Endothelial cell of umbilical vein (primary cell): ENCODE measurements around the gene HBEGF. TPM values are rescaled to one million over a fixed set of nuclear protein-coding genes. Genes with fewer than 3 reads are reported as not detected.

Experiments
- BruUV-seq: library from RNA; stranded (reverse); fragments of 400-500 nt; replicated peaks from 2 replicates; lab custom pipeline; 2021; lab: Mats Ljungman, UMichigan
- CTCF ChIA-PET: fragments of 300-600, 350-600 bp; sonication (Branson Sonifier 250); formaldehyde crosslinking; loops from one replicate; lab custom pipeline; 2021; ENCODE audit warnings: antibody characterized with exemption, inconsistent platforms; lab: Charles Lee
- POLR2A ChIA-PET: fragments of 300-600, 350-600 bp; sonication (Branson Sonifier 250); formaldehyde crosslinking; loops from one replicate; lab custom pipeline; 2021; ENCODE audit warnings: antibody characterized with exemption, inconsistent platforms; lab: Charles Lee
- DNase-seq: peaks from one replicate; pipeline ENCODE4 v3.0.0-alpha.2; 2011; ENCODE audit warnings: low read depth, low spot score
- FAIRE-seq: peaks from 2 replicates; lab custom pipeline; 2011; peaks lifted over from hg19 to GRCh38; lab: Jason Lieb, UNC
- H2AFZ ChIP-seq: 2 replicates; pipeline ENCODE4 v1.6.0; 2012; ENCODE audit warnings: low read depth, low read length, control low read depth, inconsistent platforms
- H3K27ac ChIP-seq: 2 replicates; pipeline ENCODE4 v1.5.1; 2011; ENCODE audit warnings: low read depth, mild to moderate bottlenecking, control low read depth, low read length, moderate library complexity; ENCODE audit not compliant: insufficient read depth
- H3K27me3 ChIP-seq, 2 experiments: 2 replicates each; pipeline versions ENCODE4 v1.6.0 to v1.6.1; 2011; ENCODE audit warnings: low read length in 2 of 2, mixed read lengths in 1 of 2; ENCODE audit not compliant: control insufficient read depth in 2 of 2, insufficient read depth in 2 of 2
- H3K36me3 ChIP-seq, 2 experiments: 2 replicates in 1 of 2; 3 replicates in 1 of 2; pipeline ENCODE4 v1.5.1; 2011; ENCODE audit warnings: low read length in 2 of 2, mild to moderate bottlenecking in 1 of 2, moderate library complexity in 1 of 2; ENCODE audit not compliant: control insufficient read depth in 2 of 2, insufficient read depth in 2 of 2; ENCODE audit errors: extremely low read depth in 1 of 2
- H3K4me1 ChIP-seq: 3 replicates; pipeline ENCODE4 v1.5.1; 2011; ENCODE audit warnings: mild to moderate bottlenecking, low read length; ENCODE audit not compliant: control insufficient read depth, insufficient read depth; ENCODE audit errors: extremely low read depth
- H3K4me2 ChIP-seq: 2 replicates; pipeline ENCODE4 v1.6.1; 2011; ENCODE audit warnings: low read length, control low read depth, mixed read lengths; ENCODE audit not compliant: insufficient read depth
- H3K4me3 ChIP-seq, 3 experiments: fragments of 200-600 bp in 1 of 3; sonication (generic), shearing (Covaris generic) in 1 of 3; replicated peaks in 1 of 3; 2 replicates each; pipeline ENCODE4 v1.5.1; 2011 to 2016; ENCODE audit warnings: control low read depth in 3 of 3, low read length in 3 of 3, mild to moderate bottlenecking in 2 of 3, inconsistent platforms in 1 of 3, low read depth in 1 of 3, moderate library complexity in 1 of 3; ENCODE audit not compliant: insufficient read depth in 1 of 3
- H3K79me2 ChIP-seq: 2 replicates; pipeline ENCODE4 v1.6.0; 2012; ENCODE audit warnings: low read length, inconsistent platforms; ENCODE audit not compliant: control insufficient read depth, insufficient read depth
- H3K9ac ChIP-seq: replicated peaks from 2 replicates; pipeline ENCODE3; 2011; ENCODE audit warnings: low read length, control low read depth; ENCODE audit not compliant: insufficient read depth; ENCODE audit errors: extremely low read depth
- H3K9me1 ChIP-seq: replicated peaks from 3 replicates; pipeline ENCODE4 v1.6.0; 2011; ENCODE audit warnings: mild to moderate bottlenecking, low read length; ENCODE audit not compliant: control insufficient read depth, insufficient read depth; ENCODE audit errors: extremely low read depth
- H3K9me3 ChIP-seq: replicated peaks from 2 replicates; pipeline ENCODE4 v1.5.1; 2012; ENCODE audit warnings: low read length, inconsistent platforms; ENCODE audit not compliant: control insufficient read depth, insufficient read depth
- H4K20me1 ChIP-seq: replicated peaks from 2 replicates; pipeline ENCODE3; 2011; ENCODE audit warnings: mild to moderate bottlenecking, low read length; ENCODE audit not compliant: control insufficient read depth, insufficient read depth; ENCODE audit errors: extremely low read depth
- CTCF ChIP-seq, 2 donors: IDR thresholded peaks; 1 replicate in 1 of 2; 2 replicates in 1 of 2; pipeline ENCODE4 v1.5.1; 2011; ENCODE audit warnings: low read length in 2 of 2, mild to moderate bottlenecking in 2 of 2, moderate library complexity in 2 of 2, control low read depth in 1 of 2, inconsistent platforms in 1 of 2, low read depth in 1 of 2; ENCODE audit not compliant: insufficient read depth in 1 of 2; ENCODE audit errors: extremely low read depth in 1 of 2
- EZH2 ChIP-seq: IDR thresholded peaks from 2 replicates; pipeline ENCODE4 v1.6.1; 2012; ENCODE audit warnings: borderline replicate concordance, low read depth, mild to moderate bottlenecking, moderate library complexity, low read length, inconsistent platforms; ENCODE audit not compliant: severe bottlenecking
- FOS ChIP-seq: IDR thresholded peaks from 2 replicates; pipeline ENCODE4 v1.6.1; 2011; ENCODE audit warnings: mild to moderate bottlenecking, low read length, moderate library complexity, borderline replicate concordance; ENCODE audit not compliant: insufficient read depth
- GATA2 ChIP-seq: IDR thresholded peaks from 2 replicates; pipeline ENCODE4 v1.7.0; 2011; ENCODE audit warnings: low read depth, mild to moderate bottlenecking, moderate library complexity, mixed read lengths, low read length; ENCODE audit not compliant: insufficient read length, insufficient read depth
- JUN ChIP-seq: IDR thresholded peaks from 2 replicates; pipeline ENCODE4 v1.6.1; 2011; ENCODE audit warnings: borderline replicate concordance, low read depth; ENCODE audit not compliant: insufficient read length, insufficient read depth
- MAX ChIP-seq: IDR thresholded peaks from 2 replicates; pipeline ENCODE4 v1.6.1; 2011; ENCODE audit not compliant: insufficient read depth, insufficient read length
- MYC ChIP-seq: IDR thresholded peaks from one replicate; pipeline ENCODE4 v1.6.1; 2011; ENCODE audit warnings: mild to moderate bottlenecking, low read depth, low read length
- POLR2A ChIP-seq: IDR thresholded peaks from 2 replicates; pipeline ENCODE4 v1.6.1; 2012; ENCODE audit warnings: low read depth, mild to moderate bottlenecking, control low read depth, low read length
- POLR2AphosphoS5 ChIP-seq: IDR thresholded peaks from 2 replicates; pipeline ENCODE4 v1.6.1; 2012; ENCODE audit warnings: low read depth, mild to moderate bottlenecking, control low read depth, low read length, moderate library complexity; ENCODE audit not compliant: insufficient read depth
- dilution Hi-C: fragments of 300-500 bp; cut with MboI; formaldehyde crosslinking; loops from one replicate; pipeline ENCODE4 v1.15.0; 2019; ENCODE audit warnings: low sequenced_read_pairs; ENCODE audit not compliant: extremely low pct_ligation_motif_present
- intact Hi-C: fragments of 100-400 bp; cut with micrococcal nuclease; formaldehyde crosslinking; loops from one replicate; pipeline ENCODE4 v1.10.0; 2022
- polyA plus RNA-seq, 4 experiments: library from polyadenylated mRNA; depleted of rRNA in 3 of 4; stranded (reverse) in 3 of 4; unstranded in 1 of 4; fragments of >200 nt; gene quantifications; 2 replicates each; pipeline versions ENCODE4 v1.2.1 to v1.2.3, GENCODE V29; 2011 to 2012; ENCODE audit warnings: missing spikeins in 1 of 4
- total RNA-seq: library from RNA; stranded (reverse); gene quantifications from 2 replicates; pipeline ENCODE4 v1.2.3, GENCODE V29; 2021

Gene HBEGF
- total and polyA plus RNA-seq, 2 donors (not counting 3 experiments of a cell fraction or from before 2014, with no cell fraction given): 33.2 to 79.8 TPM

- H3K4me3 ChIP-seq: no peak overlapping the region
- dilution Hi-C loops (no loop called here), intact Hi-C loops (no loop called here)
- no peak for DNase-seq
- no peak overlapping the region for H3K27ac ChIP-seq
- H3K9ac ChIP-seq: no peak overlapping the region
- no peaks in the 10 kb centered on the region for H3K9me3 ChIP-seq
- ChIA-PET CTCF (interaction anchor here (0.6 to 4.6 kb wide), 5 partner anchors 9 to 263 kb away, joined by 3 to 28 read pairs (median 4); no protein-coding TSS in a partner anchor), POLR2A (no interaction called here)
- peaks cover 12% of the 10 kb centered on the region for H3K4me1 ChIP-seq
- H2AFZ ChIP-seq: no peak overlapping the region
- no peaks in the 10 kb centered on the region for H4K20me1 ChIP-seq
- BruUV-seq: no TSS peak
- no peak for TF ChIP-seq JUN
- no peak for TF ChIP-seq MAX
- TF ChIP-seq EZH2: no peak
- TF ChIP-seq FOS: no peak
- TF ChIP-seq GATA2: no peak
- no peak for TF ChIP-seq POLR2AphosphoS5
- no peak for TF ChIP-seq CTCF (IDR thresholded peaks at IDR 0.05; ENCODE audit: extremely low read depth in 1 of 2, insufficient read depth in 1 of 2, low read depth in 1 of 2, low read length in 2 of 2)
- no peak for TF ChIP-seq MYC
- TF ChIP-seq POLR2A: no peak
- H3K79me2 ChIP-seq: no peaks in the 10 kb centered on the region
- H3K36me3 ChIP-seq: no peaks in the 10 kb centered on the region
- no peaks in the 10 kb centered on the region for H3K9me1 ChIP-seq
- H3K4me2 ChIP-seq: no peak overlapping the region
- FAIRE-seq: no peak
- no peaks in the 10 kb centered on the region for H3K27me3 ChIP-seq
These were observed 36.5 kb upstream of the HBEGF start for GRCh38 chr5:140382866-140383265.
